Measurements from ENCODE around the gene SLC4A5. TPM values are rescaled to one million over a fixed set of nuclear protein-coding genes. Genes with fewer than 3 reads are reported as not detected.
"Not testable (repeated sequence)": the region's sequence is repeated elsewhere in the genome, so short reads cannot be mapped to it uniquely, and the experiment has no call there.

The SLC4A5 gene
- total RNA-seq, 4 donors from 2014 or later: 3.2 to 30.4 (median 4.2) TPM

DNA sequence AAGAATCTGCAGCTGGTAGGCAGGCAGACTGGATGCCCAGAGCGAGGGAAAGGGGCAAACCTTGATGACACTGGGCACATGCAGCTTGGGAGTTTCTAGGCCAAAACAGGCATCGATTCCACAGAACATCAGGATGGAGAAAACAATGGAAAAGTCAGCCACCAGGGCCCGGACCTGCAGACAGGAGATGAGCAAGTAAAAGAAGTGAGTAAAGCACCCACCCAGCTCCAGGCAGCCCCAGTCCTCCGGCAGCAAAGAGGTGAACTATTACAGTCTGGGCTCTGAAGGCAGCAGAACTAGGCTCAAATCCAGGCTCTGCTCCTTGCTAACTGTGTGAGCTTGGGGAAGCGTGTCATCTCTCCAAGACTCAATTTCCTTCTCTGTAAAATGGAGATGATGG lies 108.2 kb downstream of the SLC4A5 start:
- Histone ChIP-seq H3K4me3 (no peak overlapping the region), H3K4me1 (no peaks in the 10 kb centered on the region), H3K27me3 (no peaks in the 10 kb centered on the region), H3K9me3 (no peaks in the 10 kb centered on the region), H3K36me3 (peaks cover 16% of the 10 kb centered on the region), H3K27ac (no peak overlapping the region)
- TF ChIP-seq EP300 (IDR thresholded peaks at IDR 0.05) (no peak), POLR2AphosphoS5 (IDR thresholded peaks at IDR 0.05) (no peak), POLR2A (IDR thresholded peaks at IDR 0.05) (no peak)
- TF ChIP-seq, protein P1, sequence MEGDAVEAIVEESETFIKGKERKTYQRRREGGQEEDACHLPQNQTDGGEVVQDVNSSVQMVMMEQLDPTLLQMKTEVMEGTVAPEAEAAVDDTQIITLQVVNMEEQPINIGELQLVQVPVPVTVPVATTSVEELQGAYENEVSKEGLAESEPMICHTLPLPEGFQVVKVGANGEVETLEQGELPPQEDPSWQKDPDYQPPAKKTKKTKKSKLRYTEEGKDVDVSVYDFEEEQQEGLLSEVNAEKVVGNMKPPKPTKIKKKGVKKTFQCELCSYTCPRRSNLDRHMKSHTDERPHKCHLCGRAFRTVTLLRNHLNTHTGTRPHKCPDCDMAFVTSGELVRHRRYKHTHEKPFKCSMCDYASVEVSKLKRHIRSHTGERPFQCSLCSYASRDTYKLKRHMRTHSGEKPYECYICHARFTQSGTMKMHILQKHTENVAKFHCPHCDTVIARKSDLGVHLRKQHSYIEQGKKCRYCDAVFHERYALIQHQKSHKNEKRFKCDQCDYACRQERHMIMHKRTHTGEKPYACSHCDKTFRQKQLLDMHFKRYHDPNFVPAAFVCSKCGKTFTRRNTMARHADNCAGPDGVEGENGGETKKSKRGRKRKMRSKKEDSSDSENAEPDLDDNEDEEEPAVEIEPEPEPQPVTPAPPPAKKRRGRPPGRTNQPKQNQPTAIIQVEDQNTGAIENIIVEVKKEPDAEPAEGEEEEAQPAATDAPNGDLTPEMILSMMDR (IDR thresholded peaks at IDR 0.05): no peak
- 94% methylated on average over 5 of the region's 5 CpGs for WGBS
- DNase-seq (ENCODE audit: low spot score in 2 of 2): no peak

DNA sequence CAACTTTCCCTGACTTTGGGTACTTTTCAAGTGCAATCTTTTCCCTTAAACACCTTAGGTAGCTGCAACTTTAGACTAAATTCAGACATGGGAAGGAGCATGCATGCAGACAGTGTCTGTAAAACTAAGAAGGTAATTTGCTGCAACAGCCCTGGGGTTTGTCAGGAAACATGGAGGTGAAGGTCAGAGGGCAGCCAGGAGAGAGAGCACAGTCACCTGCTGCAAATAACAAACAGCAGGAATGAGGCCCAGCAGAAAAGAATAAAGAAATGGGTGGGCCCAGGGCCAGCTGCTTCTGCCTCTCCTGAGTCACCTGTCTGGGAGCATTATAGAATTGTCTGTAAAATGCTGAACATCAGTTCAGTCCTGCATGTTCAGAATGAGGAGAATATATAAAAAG lies 109.6 kb downstream of the SLC4A5 start:
- no peaks in the 10 kb centered on the region for H3K9me3 ChIP-seq
- H3K27me3 ChIP-seq: no peaks in the 10 kb centered on the region
- H3K36me3 ChIP-seq: peaks cover 16% of the 10 kb centered on the region
- TF ChIP-seq POLR2AphosphoS5 (IDR thresholded peaks at IDR 0.05) (no peak), POLR2A (IDR thresholded peaks at IDR 0.05) (no peak), EP300 (IDR thresholded peaks at IDR 0.05) (no peak)
- TF ChIP-seq, protein P1 (IDR thresholded peaks at IDR 0.05): no peak
- no peak overlapping the region for H3K27ac ChIP-seq
- H3K4me1 ChIP-seq: no peaks in the 10 kb centered on the region
- no peak overlapping the region for H3K4me3 ChIP-seq
- no peak for DNase-seq (ENCODE audit: low spot score in 2 of 2)

DNA sequence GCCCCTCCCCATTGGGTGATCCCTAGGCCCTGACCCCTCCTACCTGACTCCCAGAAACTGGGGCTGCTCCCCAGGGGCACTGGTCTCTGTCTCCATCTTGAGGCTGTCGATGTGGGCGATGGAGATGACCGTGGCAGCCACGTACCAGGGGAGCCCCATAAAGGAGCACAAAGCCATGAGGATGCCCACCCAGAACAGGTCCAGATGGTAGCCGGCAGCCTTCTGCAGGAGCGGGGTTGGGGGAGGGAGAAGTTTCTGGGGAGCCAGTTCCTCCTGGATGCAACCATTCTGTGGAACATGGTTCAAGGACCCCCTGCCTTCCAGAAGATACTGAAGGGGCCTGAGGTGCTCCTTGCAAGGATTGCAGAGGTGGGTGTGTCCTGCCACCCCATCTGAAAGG lies 110.8 kb downstream of the SLC4A5 start:
- peaks cover 16% of the 10 kb centered on the region for H3K36me3 ChIP-seq
- no peaks in the 10 kb centered on the region for H3K9me3 ChIP-seq
- TF ChIP-seq POLR2A (IDR thresholded peaks at IDR 0.05) (no peak), POLR2AphosphoS5 (IDR thresholded peaks at IDR 0.05) (no peak), EP300 (IDR thresholded peaks at IDR 0.05) (no peak)
- TF ChIP-seq, protein P1 (IDR thresholded peaks at IDR 0.05): no peak
- WGBS: no CpG with 5 or more reads among the region's 6 CpGs
- H3K27me3 ChIP-seq: no peaks in the 10 kb centered on the region
- H3K4me3 ChIP-seq: no peak overlapping the region
- DNase-seq (ENCODE audit: low spot score in 2 of 2): no peak
- no peaks in the 10 kb centered on the region for H3K4me1 ChIP-seq
- no peak overlapping the region for H3K27ac ChIP-seq

DNA sequence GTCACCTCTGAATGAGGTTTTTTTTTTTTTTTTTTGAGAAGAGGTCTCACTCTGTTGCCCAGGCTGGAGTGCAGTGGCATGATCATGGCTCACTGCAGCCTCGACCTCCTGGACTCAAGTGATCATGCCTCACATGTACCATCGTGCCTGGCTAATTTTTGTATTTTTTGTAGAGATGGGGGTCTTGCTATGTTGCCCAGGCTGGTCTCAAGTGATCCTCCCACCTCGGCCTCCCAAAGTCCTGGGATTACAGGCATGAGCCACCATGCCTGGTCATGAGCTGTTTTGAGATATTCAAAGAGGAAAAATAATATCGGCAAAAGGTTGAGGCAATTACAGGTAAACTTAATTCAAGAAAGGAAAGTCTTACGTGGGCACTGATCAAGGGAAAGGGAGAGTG lies 113.4 kb downstream of the SLC4A5 start:
- H3K27me3 ChIP-seq, H3K36me3 ChIP-seq: not testable (repeated sequence)
- 95% methylated on average over 5 of the region's 5 CpGs for WGBS

DNA sequence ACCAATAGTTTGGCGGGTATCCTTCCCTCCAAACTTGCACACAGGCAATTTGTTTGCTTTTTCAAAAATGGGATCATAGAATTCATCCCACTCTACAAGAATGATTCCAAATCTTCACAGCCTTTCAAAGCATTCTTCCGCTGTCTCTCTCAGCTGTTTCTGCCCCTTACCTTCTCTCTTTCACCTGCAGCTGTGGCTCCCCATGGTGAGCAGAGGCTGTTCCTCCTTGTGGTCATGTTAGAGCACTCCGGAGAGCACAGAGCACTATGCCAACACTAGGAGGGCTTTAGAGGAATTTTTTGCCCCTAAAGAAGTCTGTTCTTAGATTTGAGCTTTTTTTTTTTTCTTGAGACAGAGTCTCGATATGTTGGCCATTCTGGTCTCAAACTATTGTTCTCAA lies 114.4 kb downstream of the SLC4A5 start:
- no peak for TF ChIP-seq EP300 (IDR thresholded peaks at IDR 0.05)
- TF ChIP-seq POLR2A (IDR thresholded peaks at IDR 0.05): no peak
- DNase-seq (ENCODE audit: low spot score in 2 of 2): no peak

More for the DNA sequence above, 113.4 kb downstream of the SLC4A5 start:
- H3K27ac ChIP-seq; DNase-seq (ENCODE audit: low spot score in 2 of 2); H3K4me3 ChIP-seq; H3K9me3 ChIP-seq: not testable (repeated sequence)
- H3K4me1 ChIP-seq: peaks cover 18% of the 10 kb centered on the region

DNA sequence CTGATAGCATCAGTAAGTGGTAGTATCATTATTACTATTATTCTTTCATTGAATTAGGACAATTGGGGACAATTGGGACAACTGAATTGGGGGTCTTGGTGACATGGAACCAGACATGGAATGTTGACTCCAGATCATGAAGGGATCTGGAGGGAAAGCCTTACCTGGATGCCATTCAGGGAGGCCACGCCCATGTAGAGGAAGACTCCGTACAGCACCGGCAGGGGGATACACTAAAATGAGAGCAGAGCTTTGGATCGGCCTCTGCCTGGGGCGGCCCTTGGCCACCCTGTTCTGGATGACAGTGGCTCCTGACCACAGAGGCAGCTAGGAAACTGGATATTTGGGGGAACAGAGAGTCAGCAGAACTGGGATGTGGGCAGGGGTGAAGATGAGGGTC lies 115.6 kb downstream of the SLC4A5 start:
- H3K27me3 ChIP-seq: no peaks in the 10 kb centered on the region
- no peak overlapping the region for H3K4me3 ChIP-seq
- WGBS: 88% methylated on average over 5 of the region's 5 CpGs
- no peak for DNase-seq (ENCODE audit: low spot score in 2 of 2)
- H3K36me3 ChIP-seq: peaks cover 3% of the 10 kb centered on the region
- TF ChIP-seq POLR2AphosphoS5 (IDR thresholded peaks at IDR 0.05): no peak
- no peak for TF ChIP-seq POLR2A (IDR thresholded peaks at IDR 0.05)
- TF ChIP-seq, protein P1 (IDR thresholded peaks at IDR 0.05): no peak
- no peak for TF ChIP-seq EP300 (IDR thresholded peaks at IDR 0.05)
- no peaks in the 10 kb centered on the region for H3K9me3 ChIP-seq
- H3K4me1 ChIP-seq: peaks cover 18% of the 10 kb centered on the region
- no peak overlapping the region for H3K27ac ChIP-seq

More for the DNA sequence above, 114.4 kb downstream of the SLC4A5 start:
- 92% methylated on average over 4 of the region's 4 CpGs for WGBS
- Histone ChIP-seq H3K4me1 (peaks cover 18% of the 10 kb centered on the region), H3K36me3 (peaks cover 8% of the 10 kb centered on the region), H3K27me3 (no peaks in the 10 kb centered on the region), H3K4me3 (no peak overlapping the region), H3K27ac (no peak overlapping the region), H3K9me3 (no peaks in the 10 kb centered on the region)
